B cell (primary cell): ENCODE data around the gene NTRK2. TPM values are rescaled to one million over a fixed set of nuclear protein-coding genes. Genes with fewer than 3 reads are reported as not detected.

Source experiments
- ATAC-seq: fragments of 200-7000 bp; cut with Tn5 transposase; one replicate; pipeline ENCODE4 v1.10.0; 2021; ENCODE audit warnings: low read depth, mild to moderate bottlenecking, moderate number of reproducible peaks, moderate library complexity
- CTCF ChIA-PET: fragments of 350-600 bp; sonication (Branson Sonifier 250); formaldehyde crosslinking; loops from one replicate; lab custom pipeline; 2021; ENCODE audit warnings: antibody characterized with exemption, inconsistent platforms; lab: Charles Lee
- POLR2A ChIA-PET: fragments of 350-600 bp; sonication (Branson Sonifier 250); formaldehyde crosslinking; loops from one replicate; lab custom pipeline; 2021; ENCODE audit warnings: antibody characterized with exemption; lab: Charles Lee
- DNase-seq: peaks from one replicate; pipeline ENCODE4 v3.0.0; 2013
- H2AFZ ChIP-seq: 2 replicates; pipeline ENCODE4 v1.6.1; 2012; ENCODE audit warnings: mild to moderate bottlenecking, low read depth, low read length; ENCODE audit not compliant: insufficient read depth, poor library complexity, severe bottlenecking
- H3K27ac ChIP-seq, 2 donors: 1 replicate in 1 of 2; 2 replicates in 1 of 2; pipeline ENCODE4 v1.5.1; 2012 to 2013; ENCODE audit warnings: low read length in 2 of 2, mild to moderate bottlenecking in 2 of 2, moderate library complexity in 1 of 2
- H3K27me3 ChIP-seq, 4 experiments: fragments of 200-600 bp in 1 of 4; sonication (generic) in 1 of 4; replicated peaks in 1 of 4; 1 replicate in 2 of 4; 2 replicates in 2 of 4; pipeline versions ENCODE4 v1.6.1 to v1.7.0; 2013 to 2016; ENCODE audit warnings: low read length in 3 of 4, mild to moderate bottlenecking in 2 of 4, mixed read lengths in 1 of 4, moderate library complexity in 1 of 4; ENCODE audit not compliant: insufficient read depth in 4 of 4, control insufficient read depth in 3 of 4; ENCODE audit errors: control extremely low read depth in 1 of 4
- H3K36me3 ChIP-seq, 2 experiments: replicated peaks in 1 of 2; 1 replicate in 1 of 2; 2 replicates in 1 of 2; pipeline versions ENCODE4 v1.6.1 to v1.7.1; 2013; ENCODE audit warnings: low read length in 1 of 2; ENCODE audit not compliant: insufficient read depth in 2 of 2, control insufficient read depth in 1 of 2; ENCODE audit errors: control extremely low read depth in 1 of 2, extremely low read depth in 1 of 2
- H3K4me1 ChIP-seq, 2 donors: fragments of 200-600 bp in 1 of 2; sonication (generic) in 1 of 2; 1 replicate in 1 of 2; 2 replicates in 1 of 2; pipeline versions ENCODE4 v1.5.1 to v1.6.1; 2013 to 2017; ENCODE audit warnings: low read length in 2 of 2; ENCODE audit not compliant: control insufficient read depth in 2 of 2, insufficient read depth in 2 of 2
- H3K4me2 ChIP-seq: replicated peaks from 2 replicates; pipeline ENCODE3; 2012; ENCODE audit warnings: mild to moderate bottlenecking, low read depth, low read length; ENCODE audit not compliant: poor library complexity, severe bottlenecking
- H3K4me3 ChIP-seq, 5 experiments: fragments of 200-600 bp in 1 of 5; sonication (generic) in 1 of 5; 1 replicate in 3 of 5; 2 replicates in 2 of 5; pipeline versions ENCODE4 v1.5.1 to v1.7.0; 2011 to 2016; ENCODE audit warnings: low read length in 4 of 5, mild to moderate bottlenecking in 4 of 5, low read depth in 2 of 5, control low read depth in 1 of 5, moderate library complexity in 1 of 5; ENCODE audit not compliant: insufficient read depth in 1 of 5; ENCODE audit errors: control extremely low read depth in 1 of 5, extremely low read depth in 1 of 5
- H3K79me2 ChIP-seq: fragments of 200-600 bp; sonication (generic); one replicate; pipeline ENCODE4 v1.6.0; 2016; ENCODE audit warnings: low read length; ENCODE audit not compliant: control insufficient read depth, insufficient read depth
- H3K9ac ChIP-seq: fragments of 200-600 bp; sonication (generic); 2 replicates; pipeline ENCODE4 v1.6.1; 2017; ENCODE audit warnings: mild to moderate bottlenecking, low read length, moderate library complexity
- H3K9me3 ChIP-seq, 3 donors: one replicate each; pipeline versions ENCODE4 v1.6.1 to v1.7.1; 2013; ENCODE audit warnings: low read length in 2 of 3; ENCODE audit not compliant: control insufficient read depth in 2 of 3, insufficient read depth in 1 of 3; ENCODE audit errors: control extremely low read depth in 1 of 3
- H4K20me1 ChIP-seq: 2 replicates; pipeline ENCODE4 v1.6.0; 2012; ENCODE audit warnings: mild to moderate bottlenecking, low read length; ENCODE audit not compliant: insufficient read depth, control insufficient read depth, poor library complexity, severe bottlenecking
- H3K27ac Mint-ChIP-seq: one replicate; pipeline ENCODE4 v1.8.0; 2021; ENCODE audit warnings: mixed read lengths
- H3K27me3 Mint-ChIP-seq: one replicate; pipeline ENCODE4 v1.8.0; 2021; ENCODE audit warnings: mixed read lengths
- H3K4me1 Mint-ChIP-seq: one replicate; pipeline ENCODE4 v1.8.0; 2021; ENCODE audit warnings: mixed read lengths
- H3K4me3 Mint-ChIP-seq: one replicate; pipeline ENCODE4 v1.8.0; 2021; ENCODE audit warnings: mixed read lengths
- H3K9me3 Mint-ChIP-seq: one replicate; pipeline ENCODE4 v1.8.0; 2022; ENCODE audit warnings: mixed read lengths; ENCODE audit not compliant: insufficient read depth
- CTCF ChIP-seq: fragments of 200-600 bp; IDR thresholded peaks from one replicate; pipeline ENCODE4 v1.8.0; 2022; ENCODE audit warnings: antibody characterized with exemption, mild to moderate bottlenecking
- EZH2 ChIP-seq: IDR thresholded peaks from 2 replicates; pipeline ENCODE4 v1.6.1; 2012; ENCODE audit warnings: borderline replicate concordance, low read depth, mild to moderate bottlenecking, moderate library complexity, low read length; ENCODE audit not compliant: insufficient read depth, poor library complexity, severe bottlenecking
- WGBS: methylation state at CpG from one replicate; pipeline ENCODE4 v1.1.5; 2013; ENCODE audit warnings: missing lambda C conversion rate; ENCODE audit not compliant: insufficient coverage; 5-methylcytosine and 5-hydroxymethylcytosine counted together
- intact Hi-C: fragments of 100-400 bp; cut with micrococcal nuclease; formaldehyde crosslinking; loops from one replicate; pipeline ENCODE4 v1.10.0; 2022
- polyA plus RNA-seq: library from polyadenylated mRNA; depleted of rRNA; stranded (reverse); fragments of >200 nt; gene quantifications from 2 replicates; pipeline ENCODE4 v1.2.3, GENCODE V29; 2012
- total RNA-seq, 2 donors: library from RNA; stranded (reverse); fragments of 120-200 nt in 1 of 2; gene quantifications; 1 replicate in 1 of 2; 2 replicates in 1 of 2; pipeline versions ENCODE4 v1.2.3 to v1.2.4, GENCODE V29; 2013 to 2022

The NTRK2 gene
- total and polyA plus RNA-seq, 2 donors (not counting 1 experiment from before 2014, with no cell fraction given): 0.03 to 0.10 TPM

- CTCF ChIA-PET: no interaction called here
These were observed 376.9 kb downstream of the NTRK2 start for GRCh38 chr9:85046475-85046874.

GRCh38 chr9:85053206-85053786 lies 383.8 kb downstream of the NTRK2 start:
- intact Hi-C loops: no loop called here
- Histone ChIP-seq H3K9me3 (no peaks in the 10 kb centered on the region), H3K4me1 (no peaks in the 10 kb centered on the region), H4K20me1 (no peaks in the 10 kb centered on the region), H3K9ac (no peak overlapping the region), H3K4me3 (no peak overlapping the region), H3K27ac (no peak overlapping the region), H3K79me2 (no peaks in the 10 kb centered on the region), H2AFZ (no peak overlapping the region), H3K4me2 (no peak overlapping the region), H3K27me3 (no peaks in the 10 kb centered on the region), H3K36me3 (no peaks in the 10 kb centered on the region)
- no peaks in the 10 kb centered on the region for H3K9me3 Mint-ChIP-seq
- TF ChIP-seq EZH2: no peak
- TF ChIP-seq CTCF: no peak
- ATAC-seq (no peak), DNase-seq (no peak)
- no peaks in the 10 kb centered on the region for H3K4me1 Mint-ChIP-seq
- CTCF ChIA-PET: interaction anchor here (0.9 kb wide), 1 partner anchor 222 kb away, joined by 3 read pairs; no protein-coding TSS in a partner anchor
- H3K27me3 Mint-ChIP-seq: no peaks in the 10 kb centered on the region
- H3K4me3 Mint-ChIP-seq: no peak overlapping the region
- H3K27ac Mint-ChIP-seq: no peak overlapping the region
- 78% methylated on average over 1 of the region's 2 CpGs for WGBS
- POLR2A ChIA-PET: no interaction called here

More at GRCh38 chr9:85046475-85046874, 376.9 kb downstream of the NTRK2 start:
- H3K27me3 Mint-ChIP-seq: no peaks in the 10 kb centered on the region
- H3K9ac ChIP-seq: no peak overlapping the region
- H3K27ac ChIP-seq: no peak overlapping the region
- H3K36me3 ChIP-seq: no peaks in the 10 kb centered on the region
- H3K4me3 ChIP-seq: no peak overlapping the region
- H3K27ac Mint-ChIP-seq: no peak overlapping the region
- no peaks in the 10 kb centered on the region for H3K4me1 ChIP-seq
- H2AFZ ChIP-seq: no peak overlapping the region
- no peaks in the 10 kb centered on the region for H4K20me1 ChIP-seq
- DNase-seq (no peak), ATAC-seq (no peak)
- H3K4me1 Mint-ChIP-seq: no peaks in the 10 kb centered on the region
- TF ChIP-seq EZH2 (no peak), CTCF (no peak)
- no peak overlapping the region for H3K4me2 ChIP-seq
- peaks cover 0 to 3% (median 0%) of the 10 kb centered on the region in 4 experiments for H3K27me3 ChIP-seq
- WGBS: 100% methylated on average over 1 of the region's 4 CpGs
- no peaks in the 10 kb centered on the region for H3K79me2 ChIP-seq
- no peaks in the 10 kb centered on the region for H3K9me3 Mint-ChIP-seq
- no peak overlapping the region for H3K4me3 Mint-ChIP-seq
- intact Hi-C loops: no loop called here
- H3K9me3 ChIP-seq: no peaks in the 10 kb centered on the region
- POLR2A ChIA-PET: no interaction called here
